GM12873 (cell line): Measurements from ENCODE around the gene KCTD8.

ENCODE experiments used
- CTCF ChIP-seq: IDR thresholded peaks from 2 replicates; pipeline ENCODE4 v1.5.1; 2012; ENCODE audit warnings: low read depth, mild to moderate bottlenecking, moderate library complexity, low read length, control low read depth; ENCODE audit not compliant: insufficient read depth; ENCODE audit errors: missing control alignments

The KCTD8 gene

GRCh38 chr4:44421330-44422065 lies 27.1 kb downstream of the KCTD8 start:
- TF ChIP-seq CTCF = no peak

- TF ChIP-seq CTCF = no peak
Measured at GRCh38 chr4:44415251-44415650, 33.4 kb downstream of the KCTD8 start.

GRCh38 chr4:44368413-44369167 lies 80.0 kb downstream of the KCTD8 start:
- no peak for TF ChIP-seq CTCF

GRCh38 chr4:44354172-44354571 lies 94.4 kb downstream of the KCTD8 start:
- TF ChIP-seq CTCF = no peak

- no peak for TF ChIP-seq CTCF
Measured at GRCh38 chr4:44351069-44351468, 97.5 kb downstream of the KCTD8 start.

- no peak for TF ChIP-seq CTCF
Measured at GRCh38 chr4:44342800-44343199, 105.8 kb downstream of the KCTD8 start.

GRCh38 chr4:44326741-44327140 lies 121.9 kb downstream of the KCTD8 start:
- TF ChIP-seq CTCF = no peak
